Measurements from ENCODE around the gene CCBE1.

CCBE1 gene

GRCh38 chr18:59661891-59662701, 35.1 kb downstream of the CCBE1 start:
- Histone ChIP-seq H4K20me1 (ENCODE audit: low read depth, low read length) (no peaks in the 10 kb centered on the region), H3K4me2 (ENCODE audit: low read depth, low read length, poor library complexity, severe bottlenecking) (no peak overlapping the region), H3K9me3 (ENCODE audit: insufficient read depth, low read length) (no peaks in the 10 kb centered on the region), H3K4me3 (ENCODE audit: insufficient read depth, low read length, poor library complexity, severe bottlenecking) (no peak overlapping the region), H3K27me3 (ENCODE audit: low read length) (no peaks in the 10 kb centered on the region), H3K36me3 (ENCODE audit: low read length) (no peaks in the 10 kb centered on the region), H3K9me2 (replicated peaks; ENCODE audit: insufficient read depth, low read length) (no peaks in the 10 kb centered on the region), H3K9ac (ENCODE audit: low read length) (no peak overlapping the region), H3K79me2 (ENCODE audit: insufficient read depth, low read length) (no peaks in the 10 kb centered on the region), H3F3A (ENCODE audit: insufficient read depth) (no peaks in the 10 kb centered on the region), H2AFZ (ENCODE audit: low read depth, low read length, severe bottlenecking) (no peak overlapping the region), H3K27ac (ENCODE audit: low read depth, low read length) (no peak overlapping the region)
- TF ChIP-seq EZH2phosphoT487 (conservative IDR thresholded peaks at IDR 0.05; ENCODE audit: low read length) (no peak), CTCF (IDR thresholded peaks at IDR 0.05; ENCODE audit: insufficient read depth, low read length, poor library complexity, severe bottlenecking) (no peak)

GRCh38 chr18:59660786-59661743, 36.2 kb downstream of the CCBE1 start:
- no peak overlapping the region for H3K4me3 ChIP-seq (ENCODE audit: insufficient read depth, low read length, poor library complexity, severe bottlenecking)
- H3K9me2 ChIP-seq (replicated peaks; ENCODE audit: insufficient read depth, low read length), result no peaks in the 10 kb centered on the region
- no peaks in the 10 kb centered on the region for H3K79me2 ChIP-seq (ENCODE audit: insufficient read depth, low read length)
- H3K9ac ChIP-seq (ENCODE audit: low read length), result no peak overlapping the region
- H3K4me2 ChIP-seq (ENCODE audit: low read depth, low read length, poor library complexity, severe bottlenecking), result no peak overlapping the region
- no peaks in the 10 kb centered on the region for H4K20me1 ChIP-seq (ENCODE audit: low read depth, low read length)
- TF ChIP-seq EZH2phosphoT487 (conservative IDR thresholded peaks at IDR 0.05; ENCODE audit: low read length) (no peak), CTCF (IDR thresholded peaks at IDR 0.05; ENCODE audit: insufficient read depth, low read length, poor library complexity, severe bottlenecking) (no peak)
- H3K27me3 ChIP-seq (ENCODE audit: low read length), result no peaks in the 10 kb centered on the region
- no peaks in the 10 kb centered on the region for H3K9me3 ChIP-seq (ENCODE audit: insufficient read depth, low read length)
- no peak overlapping the region for H2AFZ ChIP-seq (ENCODE audit: low read depth, low read length, severe bottlenecking)
- H3F3A ChIP-seq (ENCODE audit: insufficient read depth), result no peaks in the 10 kb centered on the region
- H3K27ac ChIP-seq (ENCODE audit: low read depth, low read length), result no peak overlapping the region
- H3K36me3 ChIP-seq (ENCODE audit: low read length), result no peaks in the 10 kb centered on the region

DNA sequence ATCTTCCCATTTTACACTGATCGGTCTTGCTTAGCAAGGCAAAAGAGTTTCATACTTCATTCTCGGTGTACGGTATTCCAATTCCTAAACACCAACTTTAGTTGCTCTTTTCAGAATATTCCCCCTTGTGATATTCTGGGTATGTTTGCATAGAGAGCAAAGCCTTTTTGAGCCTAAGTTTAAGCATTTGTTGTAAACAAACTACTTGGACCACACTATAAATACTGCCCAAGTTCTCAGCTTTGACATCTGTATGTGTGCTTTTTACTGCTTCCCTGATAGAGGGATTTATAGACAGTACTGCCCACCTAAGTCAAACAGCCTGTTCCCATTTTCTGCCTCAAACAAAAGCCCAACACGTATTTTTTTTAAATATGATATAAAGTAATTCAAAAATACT, 36.9 kb downstream of the CCBE1 start:
- H3K27ac ChIP-seq (ENCODE audit: low read depth, low read length), result no peak overlapping the region
- H3K9ac ChIP-seq (ENCODE audit: low read length), result no peak overlapping the region
- H3K9me2 ChIP-seq (replicated peaks; ENCODE audit: insufficient read depth, low read length), result no peaks in the 10 kb centered on the region
- no peaks in the 10 kb centered on the region for H3K36me3 ChIP-seq (ENCODE audit: low read length)
- no peaks in the 10 kb centered on the region for H3K27me3 ChIP-seq (ENCODE audit: low read length)
- H3K9me3 ChIP-seq (ENCODE audit: insufficient read depth, low read length), result no peaks in the 10 kb centered on the region
- no peaks in the 10 kb centered on the region for H3F3A ChIP-seq (ENCODE audit: insufficient read depth)
- H3K4me3 ChIP-seq (ENCODE audit: insufficient read depth, low read length, poor library complexity, severe bottlenecking), result no peak overlapping the region
- TF ChIP-seq EZH2phosphoT487 (conservative IDR thresholded peaks at IDR 0.05; ENCODE audit: low read length), result no peak
- TF ChIP-seq CTCF (IDR thresholded peaks at IDR 0.05; ENCODE audit: insufficient read depth, low read length, poor library complexity, severe bottlenecking), result no peak
- no peak overlapping the region for H2AFZ ChIP-seq (ENCODE audit: low read depth, low read length, severe bottlenecking)
- H4K20me1 ChIP-seq (ENCODE audit: low read depth, low read length), result no peaks in the 10 kb centered on the region
- no peak overlapping the region for H3K4me2 ChIP-seq (ENCODE audit: low read depth, low read length, poor library complexity, severe bottlenecking)
- no peaks in the 10 kb centered on the region for H3K79me2 ChIP-seq (ENCODE audit: insufficient read depth, low read length)

All from SU-DHL-6 (cell line).